ENCODE results near the gene PDZK1.

GRCh38 chr1:145740269-145740668, 33.1 kb upstream of the PDZK1 start:
- no peak for TF ChIP-seq YY1 (IDR thresholded peaks at IDR 0.05; ENCODE audit: insufficient read depth, insufficient read length)
- TF ChIP-seq ZNF274 (IDR thresholded peaks at IDR 0.05; ENCODE audit: low read depth, low read length), result no peak
- TF ChIP-seq SUZ12 (IDR thresholded peaks at IDR 0.05; ENCODE audit: extremely low read depth, insufficient read depth, insufficient read length), result no peak
